ENCODE measurements around the gene RCHY1.
"Not testable (repeated sequence)": the region's sequence is repeated elsewhere in the genome, so short reads cannot be mapped to it uniquely, and the experiment has no call there.

Gene RCHY1

GRCh38 chr4:75514949-75515612 is 878 bp upstream of the RCHY1 start:
- no peak for DNase-seq

GRCh38 chr4:75513526-75514130 is 575 bp downstream of the RCHY1 start:
- DNase-seq: no peak

- no peak for DNase-seq
Observed at GRCh38 chr4:75512386-75513211, 1.6 kb downstream of the RCHY1 start.

GRCh38 chr4:75511841-75512240 is 2.4 kb downstream of the RCHY1 start:
- no peak for DNase-seq

- DNase-seq: not testable (repeated sequence)
Observed at GRCh38 chr4:75509592-75509991, 4.6 kb downstream of the RCHY1 start.

- no peak for DNase-seq
Observed at GRCh38 chr4:75505630-75506029, 8.6 kb downstream of the RCHY1 start.

- no peak for DNase-seq
Observed at GRCh38 chr4:75502671-75503070, 11.5 kb downstream of the RCHY1 start.

- no peak for DNase-seq
Observed at GRCh38 chr4:75499900-75500299, 14.3 kb downstream of the RCHY1 start.

- DNase-seq: no peak
Observed at GRCh38 chr4:75498041-75498440, 16.2 kb downstream of the RCHY1 start.

GRCh38 chr4:75497133-75497532 is 17.1 kb downstream of the RCHY1 start:
- no peak for DNase-seq

GRCh38 chr4:75496406-75496805 is 17.8 kb downstream of the RCHY1 start:
- no peak for DNase-seq

GRCh38 chr4:75495476-75495875 is 18.7 kb downstream of the RCHY1 start:
- DNase-seq: no peak

GRCh38 chr4:75494563-75494962 is 19.6 kb downstream of the RCHY1 start:
- no peak for DNase-seq

- no peak for DNase-seq
Observed at GRCh38 chr4:75490155-75490554, 24.0 kb downstream of the RCHY1 start.

GRCh38 chr4:75484190-75484589 is 30.0 kb downstream of the RCHY1 start:
- DNase-seq: no peak

GRCh38 chr4:75477201-75477600 is 37.0 kb downstream of the RCHY1 start:
- no peak for DNase-seq

- no peak for DNase-seq
Observed at GRCh38 chr4:75470738-75471137, 43.5 kb downstream of the RCHY1 start.

- no peak for DNase-seq
Observed at GRCh38 chr4:75469896-75470295, 44.3 kb downstream of the RCHY1 start.

GRCh38 chr4:75457365-75457764 is 56.8 kb downstream of the RCHY1 start:
- DNase-seq: no peak

- DNase-seq: no peak
Observed at GRCh38 chr4:75434105-75434504, 80.1 kb downstream of the RCHY1 start.

GRCh38 chr4:75432683-75433082 is 81.5 kb downstream of the RCHY1 start:
- DNase-seq: peak in 1 of 2 experiments; percentile 14

- no peak for DNase-seq
Observed at GRCh38 chr4:75429208-75429607, 85.0 kb downstream of the RCHY1 start.

Measured in SHP77 (cell line).